A549 (cell line): ENCODE measurements around the gene ATP8B4. TPM values are rescaled to one million over a fixed set of nuclear protein-coding genes. Genes with fewer than 3 reads are reported as not detected.

Experiments
- ATAC-seq, 2 experiments: fragments of 200-7000 bp in 1 of 2; fragments of >200 bp in 1 of 2; cut with Nextera tagmentation in 1 of 2; cut with Tn5 transposase in 1 of 2; 3 replicates each; pipeline versions ENCODE4 v1.8.0 to v1.9.1; 2018 to 2020; ENCODE audit warnings: mild to moderate bottlenecking in 1 of 2, moderate library complexity in 1 of 2
- CTCF ChIA-PET: fragments of 300-600 bp; sonication (Branson Sonifier 250); formaldehyde crosslinking; extraction: SDS; loops from one replicate; lab custom pipeline; 2021; ENCODE audit warnings: antibody characterized with exemption, inconsistent platforms; lab: Yijun Ruan, JAX
- POLR2A ChIA-PET: fragments of 350-600 bp; formaldehyde crosslinking; extraction: SDS; loops from one replicate; lab custom pipeline; 2021; ENCODE audit warnings: antibody characterized with exemption, inconsistent platforms; lab: Yijun Ruan, JAX
- DNase-seq, 2 experiments: peaks; one replicate each; pipeline versions ENCODE4 v3.0.0 to v3.0.0-alpha.2; 2011 to 2016; ENCODE audit warnings: low read depth in 1 of 2, low spot score in 1 of 2
- FAIRE-seq: peaks from 2 replicates; lab custom pipeline; 2011; peaks lifted over from hg19 to GRCh38; lab: Jason Lieb, UNC
- H3K27ac ChIP-seq, 2 experiments: fragments of >200 bp; sonication (Bioruptor Twin); formaldehyde crosslinking; 3 replicates each; pipeline ENCODE4 v1.5.1; 2016 to 2017
- H3K4me1 ChIP-seq: fragments of >200 bp; sonication (Bioruptor Twin); formaldehyde crosslinking; 3 replicates; pipeline ENCODE4 v1.6.1; 2016
- H3K4me2 ChIP-seq: fragments of >200 bp; sonication (Bioruptor Twin); formaldehyde crosslinking; 3 replicates; pipeline ENCODE4 v1.6.1; 2016
- H3K4me3 ChIP-seq: fragments of >200 bp; sonication (Bioruptor Twin); formaldehyde crosslinking; 3 replicates; pipeline ENCODE4 v1.5.1; 2016
- H3K9me3 ChIP-seq: fragments of >200 bp; sonication (Bioruptor Twin); formaldehyde crosslinking; 3 replicates; pipeline ENCODE4 v1.6.1; 2016
- BHLHE40 ChIP-seq: IDR thresholded peaks from 2 replicates; pipeline ENCODE4 v1.6.1; 2012; ENCODE audit warnings: low read depth, low read length, inconsistent platforms
- CBX2 ChIP-seq: fragments of 200-600 bp; sonication (generic); IDR thresholded peaks from 2 replicates; pipeline ENCODE4 v1.6.1; 2016; ENCODE audit warnings: low read depth, mild to moderate bottlenecking, borderline replicate concordance
- CBX8 ChIP-seq: fragments of 200-600 bp; sonication (generic); IDR thresholded peaks from 2 replicates; pipeline ENCODE4 v1.6.1; 2016
- CEBPB ChIP-seq, 2 experiments: fragments of >200 bp in 1 of 2; sonication (Bioruptor Twin) in 1 of 2; formaldehyde crosslinking in 1 of 2; IDR thresholded peaks; 2 replicates each; pipeline ENCODE4 v1.6.1; 2012 to 2016
- CHD2 ChIP-seq: fragments of 150-350 bp; IDR thresholded peaks from 2 replicates; pipeline ENCODE4 v1.6.1; 2014; ENCODE audit warnings: low read length; ENCODE audit not compliant: partially characterized antibody
- E2F6 ChIP-seq: IDR thresholded peaks from 2 replicates; pipeline ENCODE4 v1.6.1; 2012; ENCODE audit warnings: low read depth, borderline replicate concordance
- EHMT2 ChIP-seq: fragments of 200-600 bp; sonication (generic); IDR thresholded peaks from 2 replicates; pipeline ENCODE4 v1.6.1; 2016; ENCODE audit warnings: antibody characterized with exemption, low read depth, mild to moderate bottlenecking, moderate library complexity
- FOSL2 ChIP-seq, 2 experiments: fragments of 450-650 bp in 1 of 2; fragments of >200 bp in 1 of 2; sonication (Bioruptor Twin) in 1 of 2; formaldehyde crosslinking; IDR thresholded peaks; 2 replicates each; pipeline versions ENCODE4 v1.5.0 to v1.6.1; 2016 to 2020; ENCODE audit warnings: mild to moderate bottlenecking in 1 of 2, moderate library complexity in 1 of 2
- FOXS1 ChIP-seq: fragments of 250-450 bp; sonication (Bioruptor Pico); IDR thresholded peaks from 2 replicates; pipeline ENCODE4 v1.5.0; 2020; ENCODE audit warnings: mild to moderate bottlenecking, moderate library complexity
- HOXA7 ChIP-seq: fragments of 250-450 bp; sonication (Bioruptor Pico); IDR thresholded peaks from 2 replicates; pipeline ENCODE4 v1.5.0; 2020; ENCODE audit warnings: mild to moderate bottlenecking, moderate library complexity
- KDM5A ChIP-seq: fragments of 200-600 bp; sonication (generic); IDR thresholded peaks from 2 replicates; pipeline ENCODE4 v1.6.1; 2016; ENCODE audit warnings: antibody characterized with exemption, mild to moderate bottlenecking
- MAX ChIP-seq: IDR thresholded peaks from 2 replicates; pipeline ENCODE4 v1.6.1; 2012
- MAZ ChIP-seq: fragments of 150-350 bp; IDR thresholded peaks from 2 replicates; pipeline ENCODE4 v1.6.1; 2014; ENCODE audit warnings: antibody characterized with exemption, low read depth, low read length, borderline replicate concordance
- MYC ChIP-seq: IDR thresholded peaks from 2 replicates; pipeline ENCODE4 v1.6.1; 2012; ENCODE audit warnings: mild to moderate bottlenecking, inconsistent platforms, low read length, improper control_type of control experiment, borderline replicate concordance
- NFE2L2 ChIP-seq: fragments of 150-350 bp; conservative IDR thresholded peaks from 2 replicates; pipeline ENCODE4 v1.6.1; 2014; ENCODE audit warnings: low read length
- NPAS2 ChIP-seq: fragments of 250-450 bp; sonication (Bioruptor Pico); IDR thresholded peaks from 2 replicates; pipeline ENCODE4 v1.8.0; 2022; ENCODE audit warnings: mild to moderate bottlenecking, moderate library complexity, borderline replicate concordance
- POLR2AphosphoS2 ChIP-seq: conservative IDR thresholded peaks from 2 replicates; pipeline ENCODE4 v1.6.1; 2012; ENCODE audit warnings: low read length, improper control_type of control experiment, inconsistent platforms
- RCOR1 ChIP-seq: fragments of 150-350 bp; IDR thresholded peaks from 2 replicates; pipeline ENCODE4 v1.6.1; 2014; ENCODE audit warnings: antibody characterized with exemption, low read length, low read depth
- RFX5 ChIP-seq: fragments of 450-650 bp; IDR thresholded peaks from 2 replicates; pipeline ENCODE4 v1.7.1; 2014; ENCODE audit warnings: antibody characterized with exemption, mild to moderate bottlenecking, moderate library complexity
- TFCP2L1 ChIP-seq: fragments of 250-450 bp; sonication (Bioruptor Pico); IDR thresholded peaks from 2 replicates; pipeline ENCODE4 v1.5.0; 2021; ENCODE audit warnings: mild to moderate bottlenecking
- TP53 ChIP-seq: fragments of 250-450 bp; sonication (Bioruptor Pico); IDR thresholded peaks from 2 replicates; pipeline ENCODE4 v1.5.0; 2021; ENCODE audit warnings: mild to moderate bottlenecking, moderate library complexity
- ZNF302 ChIP-seq: fragments of 250-450 bp; sonication (Bioruptor Pico); IDR thresholded peaks from 2 replicates; pipeline ENCODE4 v1.9.0; 2021; ENCODE audit warnings: inconsistent platforms, mild to moderate bottlenecking, moderate library complexity
- ZSCAN20 ChIP-seq: fragments of 250-450 bp; sonication (Bioruptor Pico); IDR thresholded peaks from 2 replicates; pipeline ENCODE4 v1.8.0; 2022; ENCODE audit warnings: mild to moderate bottlenecking, moderate library complexity
- WGBS: methylation state at CpG from one replicate; pipeline ENCODE4 v1.1.6; 2017; ENCODE audit errors: missing lambda C conversion rate; 5-methylcytosine and 5-hydroxymethylcytosine counted together
- polyA plus RNA-seq, 4 experiments: library from polyadenylated mRNA; depleted of rRNA in 3 of 4; stranded (reverse); fragments of >200 nt; fragmentation: RNase III in 1 of 4; extraction: RNeasy Plus Mini Kit Qiagen cat#74134 plus additional on column Dnase treatment in 1 of 4; gene quantifications; 2 replicates in 3 of 4; 3 replicates in 1 of 4; pipeline ENCODE4 v1.2.3, GENCODE V29; 2011 to 2017
- TF ChIP-seq, protein P1 (sequence below): fragments of 450-650 bp; IDR thresholded peaks from 2 replicates; pipeline ENCODE4 v1.6.1; 2014; ENCODE audit warnings: antibody characterized with exemption

ATP8B4 gene
- polyA plus RNA-seq, 2 of the 4 experiments (the other 2 are of a cell fraction): 0.88 to 1.7 TPM

GRCh38 chr15:49901321-49901720 lies 217.7 kb downstream of the ATP8B4 start:
- CTCF ChIA-PET: interaction anchor here (0.6 to 5.7 kb wide), 16 partner anchors 9 to 666 kb away, joined by 3 to 33 read pairs (median 5); no protein-coding TSS in a partner anchor
- Histone ChIP-seq H3K4me3 (no peak overlapping the region), H3K27ac (peak overlapping the region; percentile 73 to 84), H3K4me2 (no peak overlapping the region), H3K9me3 (no peaks in the 10 kb centered on the region), H3K4me1 (peaks cover 60% of the 10 kb centered on the region)
- TF ChIP-seq, protein P1, sequence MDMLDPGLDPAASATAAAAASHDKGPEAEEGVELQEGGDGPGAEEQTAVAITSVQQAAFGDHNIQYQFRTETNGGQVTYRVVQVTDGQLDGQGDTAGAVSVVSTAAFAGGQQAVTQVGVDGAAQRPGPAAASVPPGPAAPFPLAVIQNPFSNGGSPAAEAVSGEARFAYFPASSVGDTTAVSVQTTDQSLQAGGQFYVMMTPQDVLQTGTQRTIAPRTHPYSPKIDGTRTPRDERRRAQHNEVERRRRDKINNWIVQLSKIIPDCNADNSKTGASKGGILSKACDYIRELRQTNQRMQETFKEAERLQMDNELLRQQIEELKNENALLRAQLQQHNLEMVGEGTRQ: no peak
- TF ChIP-seq CBX2: no peak
- TF ChIP-seq POLR2AphosphoS2: no peak
- TF ChIP-seq CHD2: no peak
- no peak for TF ChIP-seq NPAS2 (CRISPR knock-in tag)
- TF ChIP-seq HOXA7: no peak
- no peak for TF ChIP-seq MYC
- TF ChIP-seq TP53 (CRISPR knock-in tag): no peak
- DNase-seq (no peak), ATAC-seq (no peak), FAIRE-seq (peak; percentile 13)
- POLR2A ChIA-PET: no interaction called here
- WGBS: 87% methylated on average over 1 of the region's 1 CpG

- H3K27ac ChIP-seq: peak overlapping the region; percentile 73 to 84
- WGBS: 95% methylated on average over 1 of the region's 1 CpG
- no peaks in the 10 kb centered on the region for H3K9me3 ChIP-seq
- ATAC-seq: no peak
- ChIA-PET POLR2A (no interaction called here), CTCF (interaction anchor here (1.3 to 5.7 kb wide), 8 partner anchors 9 to 162 kb away, joined by 3 to 33 read pairs (median 6); no protein-coding TSS in a partner anchor)
- no peak for DNase-seq
- no peak overlapping the region for H3K4me2 ChIP-seq
- no peak overlapping the region for H3K4me3 ChIP-seq
- TF ChIP-seq ZSCAN20 (CRISPR knock-in tag) (no peak), EHMT2 (no peak), TFCP2L1 (CRISPR knock-in tag) (no peak), RFX5 (no peak), CBX8 (no peak), BHLHE40 (no peak), CEBPB (IDR thresholded peaks at IDR 0.05) (no peak), RCOR1 (no peak), ZNF302 (CRISPR knock-in tag) (no peak), MAX (no peak), E2F6 (no peak), KDM5A (no peak), MAZ (no peak), NFE2L2 (no peak), FOSL2 (IDR thresholded peaks at IDR 0.05) (no peak), FOSL2 (CRISPR knock-in tag; IDR thresholded peaks at IDR 0.05) (no peak), FOXS1 (CRISPR knock-in tag) (no peak), TP53 (CRISPR knock-in tag) (no peak)
- TF ChIP-seq, protein P1: no peak
- TF ChIP-seq, all 56 proteins: peak for 0
- H3K4me1 ChIP-seq: peaks cover 60% of the 10 kb centered on the region
- peak; percentile 13 for FAIRE-seq
Observed at GRCh38 chr15:49900903-49901235, 218.2 kb downstream of the ATP8B4 start.
